Peyer's patch (tissue), 4 donors: ENCODE data around the gene CDK15.

Experiments used
- CTCF ChIP-seq, 6 experiments: fragments of 450-650 bp in 4 of 6; fragments of 200-600 bp in 2 of 6; sonication (generic) in 1 of 6; IDR thresholded peaks; one replicate each; pipeline ENCODE4 v1.5.1; 2017 to 2019; ENCODE audit warnings: antibody characterized with exemption in 6 of 6, mild to moderate bottlenecking in 3 of 6, moderate library complexity in 1 of 6
- POLR2A ChIP-seq, 2 donors: fragments of 450-650 bp; IDR thresholded peaks; one replicate each; pipeline ENCODE4 v1.5.1; 2017; ENCODE audit warnings: antibody characterized with exemption in 2 of 2, mild to moderate bottlenecking in 2 of 2, moderate library complexity in 2 of 2

GRCh38 chr2:201938156-201938775 is 131.9 kb downstream of the CDK15 start:
- TF ChIP-seq CTCF (IDR thresholded peaks at IDR 0.05) (no peak), POLR2A (IDR thresholded peaks at IDR 0.05) (no peak)
